CD4-positive, alpha-beta T cell (primary cell): ENCODE results near the gene PANK3. TPM values are rescaled to one million over a fixed set of nuclear protein-coding genes. Genes with fewer than 3 reads are reported as not detected.

ENCODE experiments used
- ATAC-seq: fragments of 200-7000 bp; cut with Tn5 transposase; one replicate; pipeline ENCODE4 v1.10.0; 2022; ENCODE audit warnings: mild to moderate bottlenecking; ENCODE audit not compliant: poor library complexity
- CTCF ChIA-PET: fragments of 350-600 bp; sonication (Branson Sonifier 250); formaldehyde crosslinking; loops from one replicate; lab custom pipeline; 2021; ENCODE audit warnings: antibody characterized with exemption, inconsistent platforms; lab: Charles Lee
- POLR2A ChIA-PET: fragments of 350-600 bp; sonication (Branson Sonifier 250); formaldehyde crosslinking; loops from one replicate; lab custom pipeline; 2021; ENCODE audit warnings: antibody characterized with exemption, inconsistent platforms; lab: Charles Lee
- DNase-seq, 14 experiments: peaks; one replicate each; pipeline ENCODE4 v3.0.0-alpha.2; 2013 to 2020; ENCODE audit warnings: mixed read lengths in 2 of 14
- H3K27ac ChIP-seq, 2 donors: one replicate each; pipeline versions ENCODE4 v1.5.1 to v1.7.0; 2013; ENCODE audit warnings: low read length in 2 of 2, low read depth in 1 of 2, mild to moderate bottlenecking in 1 of 2
- H3K27me3 ChIP-seq, 2 experiments: 1 replicate in 1 of 2; 2 replicates in 1 of 2; pipeline versions ENCODE4 v1.6.1 to v1.7.0; 2013; ENCODE audit warnings: low read length in 2 of 2, control low read depth in 1 of 2, mild to moderate bottlenecking in 1 of 2, moderate library complexity in 1 of 2; ENCODE audit not compliant: insufficient read depth in 2 of 2, control insufficient read depth in 1 of 2
- H3K36me3 ChIP-seq: one replicate; pipeline ENCODE4 v1.6.1; 2013; ENCODE audit warnings: low read length, control low read depth; ENCODE audit not compliant: insufficient read depth
- H3K4me1 ChIP-seq: one replicate; pipeline ENCODE4 v1.6.1; 2013; ENCODE audit warnings: low read length, control low read depth; ENCODE audit not compliant: insufficient read depth
- H3K4me3 ChIP-seq: one replicate; pipeline ENCODE4 v1.5.1; 2013; ENCODE audit warnings: mild to moderate bottlenecking, low read length, moderate library complexity
- H3K9me3 ChIP-seq, 2 experiments: 1 replicate in 1 of 2; 2 replicates in 1 of 2; pipeline versions ENCODE4 v1.6.1 to v1.7.0; 2013; ENCODE audit warnings: low read length in 2 of 2, mild to moderate bottlenecking in 2 of 2, control low read depth in 1 of 2, moderate library complexity in 1 of 2; ENCODE audit not compliant: control insufficient read depth in 1 of 2, insufficient read depth in 1 of 2
- H3K27ac Mint-ChIP-seq: one replicate; pipeline ENCODE4 v1.8.0; 2020; ENCODE audit warnings: mixed read lengths
- H3K27me3 Mint-ChIP-seq: one replicate; pipeline ENCODE4 v1.8.0; 2021; ENCODE audit warnings: mixed read lengths
- H3K36me3 Mint-ChIP-seq: one replicate; pipeline ENCODE4 v1.8.0; 2021; ENCODE audit warnings: low read depth, mixed read lengths
- H3K4me1 Mint-ChIP-seq: one replicate; pipeline ENCODE4 v1.8.0; 2021; ENCODE audit warnings: low read depth, mixed read lengths
- H3K4me3 Mint-ChIP-seq: one replicate; pipeline ENCODE4 v1.8.0; 2020; ENCODE audit warnings: mild to moderate bottlenecking, mixed read lengths
- H3K9me3 Mint-ChIP-seq: one replicate; pipeline ENCODE4 v1.8.0; 2020; ENCODE audit warnings: mixed read lengths
- intact Hi-C, 2 experiments: fragments of 100-400 bp; cut with DNase I in 1 of 2; cut with micrococcal nuclease in 1 of 2; formaldehyde crosslinking; loops; one replicate each; pipeline versions ENCODE4 v1.15.1 to v1.9.0; 2023 to 2025; cut with DNase I, micrococcal nuclease
- total RNA-seq, 174 experiments: library from RNA in 2 of 174; stranded (reverse) in 2 of 174; gene quantifications; one replicate each; pipeline ENCODE4 v1.2.3 and lab custom pipeline; 2021 to 2026
- TF ChIP-seq, protein P1 (sequence below): fragments of 200-600 bp; IDR thresholded peaks from one replicate; pipeline ENCODE4 v1.8.0; 2022; ENCODE audit warnings: antibody characterized with exemption, mild to moderate bottlenecking

Gene PANK3
- total RNA-seq, 2 experiments from 2014 or later: 34.2 to 34.7 TPM

DNA sequence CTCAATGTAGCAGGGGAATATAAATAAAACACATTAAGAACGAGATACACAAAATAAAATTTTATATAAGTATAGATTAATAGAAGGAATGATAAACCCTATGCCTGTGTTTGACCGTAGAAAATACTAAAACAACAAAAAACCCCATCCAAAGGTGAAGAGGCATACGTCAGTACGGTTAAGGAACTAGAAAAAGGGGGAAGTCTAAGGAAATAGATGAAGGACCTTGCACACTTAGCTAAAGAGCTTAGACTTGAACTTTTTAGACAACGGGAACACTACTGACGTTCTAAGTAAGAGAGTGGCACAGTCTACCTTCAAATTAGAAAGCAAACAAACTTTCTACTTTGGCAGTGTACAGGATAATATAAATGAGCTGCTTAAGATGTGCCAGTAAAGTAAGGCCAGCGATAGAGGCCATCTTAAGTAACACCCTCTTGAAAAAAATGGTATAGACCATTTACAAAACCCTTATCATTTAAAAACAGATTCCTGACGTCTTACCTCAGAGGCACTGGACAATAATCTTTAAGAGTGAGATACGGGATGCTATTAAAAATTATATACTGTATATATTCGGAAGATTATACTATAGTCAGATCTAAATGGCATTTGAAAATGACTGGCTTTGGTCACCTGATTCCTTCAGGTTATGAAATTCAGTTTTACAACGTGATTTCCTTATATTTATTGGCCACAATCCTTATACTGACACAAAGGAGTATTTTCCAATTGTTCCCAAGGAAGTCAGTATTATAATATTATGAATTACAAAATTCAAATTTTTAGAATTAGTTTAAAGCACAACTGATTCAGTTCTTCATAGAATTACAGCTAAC is 8.5 kb downstream of the PANK3 start:
- ATAC-seq: no peak
- Histone ChIP-seq H3K4me3 (no peak overlapping the region), H3K9me3 (no peaks in the 10 kb centered on the region), H3K27ac (no peak overlapping the region), H3K27me3 (no peaks in the 10 kb centered on the region), H3K4me1 (no peaks in the 10 kb centered on the region), H3K36me3 (peaks cover 30% of the 10 kb centered on the region)
- Mint-ChIP-seq H3K27ac (no peak overlapping the region), H3K27me3 (no peaks in the 10 kb centered on the region), H3K4me1 (peaks cover 37% of the 10 kb centered on the region), H3K36me3 (peaks cover 59% of the 10 kb centered on the region), H3K9me3 (no peaks in the 10 kb centered on the region), H3K4me3 (no peak overlapping the region)
- ChIA-PET CTCF (no interaction called here), POLR2A (no interaction called here)
- intact Hi-C loops: loop anchor here in 1 of 2 experiments (10.0 kb wide), 2 partner anchors 86 to 1014 kb away; partner anchors contain the start of genes RARS1 and SPDL1
- DNase-seq: no peak
- TF ChIP-seq, protein P1, sequence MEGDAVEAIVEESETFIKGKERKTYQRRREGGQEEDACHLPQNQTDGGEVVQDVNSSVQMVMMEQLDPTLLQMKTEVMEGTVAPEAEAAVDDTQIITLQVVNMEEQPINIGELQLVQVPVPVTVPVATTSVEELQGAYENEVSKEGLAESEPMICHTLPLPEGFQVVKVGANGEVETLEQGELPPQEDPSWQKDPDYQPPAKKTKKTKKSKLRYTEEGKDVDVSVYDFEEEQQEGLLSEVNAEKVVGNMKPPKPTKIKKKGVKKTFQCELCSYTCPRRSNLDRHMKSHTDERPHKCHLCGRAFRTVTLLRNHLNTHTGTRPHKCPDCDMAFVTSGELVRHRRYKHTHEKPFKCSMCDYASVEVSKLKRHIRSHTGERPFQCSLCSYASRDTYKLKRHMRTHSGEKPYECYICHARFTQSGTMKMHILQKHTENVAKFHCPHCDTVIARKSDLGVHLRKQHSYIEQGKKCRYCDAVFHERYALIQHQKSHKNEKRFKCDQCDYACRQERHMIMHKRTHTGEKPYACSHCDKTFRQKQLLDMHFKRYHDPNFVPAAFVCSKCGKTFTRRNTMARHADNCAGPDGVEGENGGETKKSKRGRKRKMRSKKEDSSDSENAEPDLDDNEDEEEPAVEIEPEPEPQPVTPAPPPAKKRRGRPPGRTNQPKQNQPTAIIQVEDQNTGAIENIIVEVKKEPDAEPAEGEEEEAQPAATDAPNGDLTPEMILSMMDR: no peak

- no peaks in the 10 kb centered on the region for H3K9me3 ChIP-seq
Observed at GRCh38 chr5:168568738-168569137, 10.4 kb downstream of the PANK3 start.

DNA sequence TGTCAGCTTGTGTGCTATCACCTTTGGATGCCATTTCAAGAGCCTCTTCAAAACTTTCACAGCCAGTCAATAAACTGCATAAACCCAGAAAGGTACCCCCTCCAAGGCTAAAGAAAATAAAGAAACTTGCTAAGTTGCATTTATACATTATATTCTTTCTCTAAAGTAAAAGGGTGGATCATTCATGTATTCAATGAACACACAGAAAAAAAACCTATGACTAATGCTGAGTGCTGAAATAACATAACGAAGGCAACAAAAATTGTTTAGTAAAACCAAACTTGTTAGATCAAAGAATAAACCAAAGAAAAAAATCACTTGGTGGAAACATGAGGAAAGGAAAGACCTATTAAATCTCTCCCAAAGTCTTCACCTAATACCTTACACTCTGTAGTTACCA is 15.2 kb downstream of the PANK3 start:
- Mint-ChIP-seq H3K4me1 (peaks cover 20% of the 10 kb centered on the region), H3K36me3 (peaks cover 89% of the 10 kb centered on the region), H3K9me3 (no peaks in the 10 kb centered on the region), H3K27me3 (no peaks in the 10 kb centered on the region), H3K27ac (no peak overlapping the region), H3K4me3 (no peak overlapping the region)
- DNase-seq: no peak
- ATAC-seq: no peak
- POLR2A ChIA-PET: no interaction called here
- Histone ChIP-seq H3K36me3 (peaks cover 62% of the 10 kb centered on the region), H3K9me3 (no peaks in the 10 kb centered on the region), H3K4me3 (no peak overlapping the region), H3K27ac (no peak overlapping the region), H3K27me3 (no peaks in the 10 kb centered on the region), H3K4me1 (no peaks in the 10 kb centered on the region)
- CTCF ChIA-PET: no interaction called here
- TF ChIP-seq, protein P1: no peak
- intact Hi-C loops: no loop called here

More at GRCh38 chr5:168568738-168569137, 10.4 kb downstream of the PANK3 start:
- H3K36me3 ChIP-seq: peaks cover 34% of the 10 kb centered on the region
- Mint-ChIP-seq H3K9me3 (no peaks in the 10 kb centered on the region), H3K4me1 (peaks cover 29% of the 10 kb centered on the region), H3K27me3 (no peaks in the 10 kb centered on the region), H3K27ac (no peak overlapping the region), H3K4me3 (no peak overlapping the region), H3K36me3 (peaks cover 65% of the 10 kb centered on the region)
- ATAC-seq: no peak
- no peaks in the 10 kb centered on the region for H3K4me1 ChIP-seq
- H3K27ac ChIP-seq: no peak overlapping the region
- H3K4me3 ChIP-seq: no peak overlapping the region
- TF ChIP-seq, protein P1: no peak
- intact Hi-C loops: no loop called here
- DNase-seq: no peak
- H3K27me3 ChIP-seq: no peaks in the 10 kb centered on the region
- ChIA-PET POLR2A (no interaction called here), CTCF (no interaction called here)
